Spleen (tissue), 7 donors: ENCODE data around the gene PAQR8.

Experiments used
- POLR2A ChIP-seq, 3 donors: fragments of 450-650 bp; IDR thresholded peaks; one replicate each; pipeline ENCODE4 v1.5.1; 2017; ENCODE audit warnings: antibody characterized with exemption in 3 of 3, mild to moderate bottlenecking in 1 of 3
- POLR2AphosphoS5 ChIP-seq, 3 donors: sonication (generic); formaldehyde crosslinking; IDR thresholded peaks; one replicate each; pipeline ENCODE4 v1.5.1; 2017; ENCODE audit warnings: antibody characterized with exemption in 3 of 3
- TF ChIP-seq, protein P1 (sequence below), 11 experiments: fragments of 200-600 bp in 7 of 11; fragments of 450-650 bp in 4 of 11; sonication (generic) in 4 of 11; IDR thresholded peaks in 8 of 11; conservative IDR thresholded peaks in 3 of 11; 1 replicate in 7 of 11; 2 replicates in 4 of 11; pipeline versions ENCODE4 v1.4.0 to v1.8.0; 2016 to 2021; ENCODE audit warnings: antibody characterized with exemption in 11 of 11, inconsistent platforms in 4 of 11, mild to moderate bottlenecking in 1 of 11
- donor health status: DM: no; HTN: no; CAD: no; lungs with moderate emphysema.
- donor health status: DM: no; HTN: no; CAD: no.
- donor health status: DM: no; HTN: no; CAD: no.

DNA sequence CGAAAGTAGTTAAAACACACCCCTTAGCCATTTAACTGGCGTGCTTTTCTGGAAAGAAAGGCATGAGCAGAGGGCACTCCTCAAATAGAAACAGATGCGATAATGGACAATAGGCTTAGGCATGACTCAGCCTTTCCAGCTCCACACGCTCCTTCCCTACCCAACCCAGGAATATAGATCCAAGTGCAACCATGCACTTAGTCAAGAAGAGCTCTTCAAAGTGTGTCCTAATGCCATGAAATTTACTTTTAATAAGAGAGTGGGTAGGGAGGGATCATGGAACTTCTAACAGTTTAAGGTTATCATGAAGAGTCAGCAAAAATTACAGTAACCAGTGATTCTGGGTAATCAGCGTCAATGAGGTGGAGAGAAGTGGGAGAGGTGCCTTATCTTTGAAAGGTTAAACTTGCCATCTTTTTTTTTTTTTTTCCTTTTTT is 55.7 kb downstream of the PAQR8 start:
- TF ChIP-seq, protein P1, sequence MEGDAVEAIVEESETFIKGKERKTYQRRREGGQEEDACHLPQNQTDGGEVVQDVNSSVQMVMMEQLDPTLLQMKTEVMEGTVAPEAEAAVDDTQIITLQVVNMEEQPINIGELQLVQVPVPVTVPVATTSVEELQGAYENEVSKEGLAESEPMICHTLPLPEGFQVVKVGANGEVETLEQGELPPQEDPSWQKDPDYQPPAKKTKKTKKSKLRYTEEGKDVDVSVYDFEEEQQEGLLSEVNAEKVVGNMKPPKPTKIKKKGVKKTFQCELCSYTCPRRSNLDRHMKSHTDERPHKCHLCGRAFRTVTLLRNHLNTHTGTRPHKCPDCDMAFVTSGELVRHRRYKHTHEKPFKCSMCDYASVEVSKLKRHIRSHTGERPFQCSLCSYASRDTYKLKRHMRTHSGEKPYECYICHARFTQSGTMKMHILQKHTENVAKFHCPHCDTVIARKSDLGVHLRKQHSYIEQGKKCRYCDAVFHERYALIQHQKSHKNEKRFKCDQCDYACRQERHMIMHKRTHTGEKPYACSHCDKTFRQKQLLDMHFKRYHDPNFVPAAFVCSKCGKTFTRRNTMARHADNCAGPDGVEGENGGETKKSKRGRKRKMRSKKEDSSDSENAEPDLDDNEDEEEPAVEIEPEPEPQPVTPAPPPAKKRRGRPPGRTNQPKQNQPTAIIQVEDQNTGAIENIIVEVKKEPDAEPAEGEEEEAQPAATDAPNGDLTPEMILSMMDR (IDR thresholded peaks at IDR 0.05 in 8 of 11, conservative IDR thresholded peaks at IDR 0.05 in 3 of 11), result no peak
- TF ChIP-seq POLR2A (IDR thresholded peaks at IDR 0.05) (no peak), POLR2AphosphoS5 (IDR thresholded peaks at IDR 0.05) (no peak)
